ENCODE measurements around the gene MRPS6.

Gene MRPS6

DNA sequence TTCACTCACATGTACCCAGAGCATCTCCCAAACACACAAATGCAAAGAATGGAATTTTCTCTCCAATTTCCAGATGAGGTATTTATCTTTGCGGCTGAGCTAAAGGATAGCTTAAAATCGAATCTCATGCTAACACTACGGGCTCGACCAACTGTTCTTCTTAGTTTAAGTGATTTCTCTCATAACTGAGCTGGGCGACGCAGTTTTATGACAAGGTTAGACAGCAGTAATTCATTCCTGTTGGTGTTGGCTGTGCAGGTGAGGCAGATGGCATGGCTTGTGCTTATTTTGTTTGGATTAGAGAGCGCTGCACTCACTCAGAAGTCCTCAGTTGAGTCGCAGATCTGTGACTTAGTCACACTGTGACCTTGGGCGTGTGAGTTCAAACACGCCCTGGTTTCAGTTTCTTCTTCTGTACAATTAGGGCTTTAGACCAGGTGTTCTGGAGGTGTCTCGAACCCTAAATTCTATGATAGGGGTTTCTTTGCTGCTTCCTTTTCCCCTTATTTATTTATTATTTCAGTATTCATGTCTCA, 41.5 kb upstream of the MRPS6 start:
- TF ChIP-seq, protein P1, sequence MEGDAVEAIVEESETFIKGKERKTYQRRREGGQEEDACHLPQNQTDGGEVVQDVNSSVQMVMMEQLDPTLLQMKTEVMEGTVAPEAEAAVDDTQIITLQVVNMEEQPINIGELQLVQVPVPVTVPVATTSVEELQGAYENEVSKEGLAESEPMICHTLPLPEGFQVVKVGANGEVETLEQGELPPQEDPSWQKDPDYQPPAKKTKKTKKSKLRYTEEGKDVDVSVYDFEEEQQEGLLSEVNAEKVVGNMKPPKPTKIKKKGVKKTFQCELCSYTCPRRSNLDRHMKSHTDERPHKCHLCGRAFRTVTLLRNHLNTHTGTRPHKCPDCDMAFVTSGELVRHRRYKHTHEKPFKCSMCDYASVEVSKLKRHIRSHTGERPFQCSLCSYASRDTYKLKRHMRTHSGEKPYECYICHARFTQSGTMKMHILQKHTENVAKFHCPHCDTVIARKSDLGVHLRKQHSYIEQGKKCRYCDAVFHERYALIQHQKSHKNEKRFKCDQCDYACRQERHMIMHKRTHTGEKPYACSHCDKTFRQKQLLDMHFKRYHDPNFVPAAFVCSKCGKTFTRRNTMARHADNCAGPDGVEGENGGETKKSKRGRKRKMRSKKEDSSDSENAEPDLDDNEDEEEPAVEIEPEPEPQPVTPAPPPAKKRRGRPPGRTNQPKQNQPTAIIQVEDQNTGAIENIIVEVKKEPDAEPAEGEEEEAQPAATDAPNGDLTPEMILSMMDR (IDR thresholded peaks at IDR 0.05; ENCODE audit: unreplicated experiment in 3 of 3), result no peak
- no peak overlapping the region for H3K27ac Mint-ChIP-seq

DNA sequence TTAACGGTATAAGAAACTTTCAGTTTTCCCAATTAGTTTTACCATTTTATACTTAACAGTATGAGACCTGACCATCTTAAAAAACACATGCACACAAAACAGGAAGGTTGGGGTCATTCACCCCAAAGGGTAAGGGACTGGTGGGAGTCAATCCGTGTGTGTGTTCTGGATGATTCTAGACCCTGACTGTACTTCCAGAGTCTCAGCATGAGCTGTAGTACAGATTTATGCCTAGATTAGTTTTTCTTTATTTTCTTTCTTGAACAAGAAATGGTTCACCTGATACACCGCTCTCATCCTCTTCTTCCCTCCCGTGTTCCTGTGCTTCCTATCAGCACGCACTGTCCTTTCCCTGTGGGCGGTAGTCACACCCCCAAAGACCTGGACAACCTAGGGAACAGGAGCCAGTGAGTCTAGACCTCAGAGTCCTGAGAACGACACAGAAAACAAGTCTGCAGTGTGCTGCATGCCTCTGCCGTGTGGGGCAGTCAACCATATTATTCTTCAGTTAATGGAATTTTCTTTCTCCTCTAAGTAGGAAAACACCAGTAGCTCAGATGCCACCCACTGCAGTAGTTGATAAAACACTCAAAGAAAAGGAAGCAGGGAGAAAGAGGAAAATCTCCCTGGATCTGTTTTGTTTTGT, 38.9 kb upstream of the MRPS6 start:
- peaks cover 10% of the 10 kb centered on the region for H3K4me1 Mint-ChIP-seq
- peaks cover 4% of the 10 kb centered on the region for H3K27me3 Mint-ChIP-seq (ENCODE audit: low read depth)
- peak overlapping the region; percentile 64 to 89 (median 76) for H3K27ac Mint-ChIP-seq
- no peak overlapping the region for H3K4me3 Mint-ChIP-seq
- H3K9me3 Mint-ChIP-seq, result peaks cover 2% of the 10 kb centered on the region
- peaks cover 4% of the 10 kb centered on the region for H3K36me3 Mint-ChIP-seq (ENCODE audit: low read depth)
- TF ChIP-seq, protein P1 (IDR thresholded peaks at IDR 0.05; ENCODE audit: unreplicated experiment in 3 of 3), result peak in 2 of 3 experiments; percentile 9 to 15

More for the DNA sequence above, 41.5 kb upstream of the MRPS6 start:
- Mint-ChIP-seq H3K4me1 (peaks cover 10% of the 10 kb centered on the region), H3K36me3 (ENCODE audit: low read depth) (peaks cover 4% of the 10 kb centered on the region), H3K27me3 (ENCODE audit: low read depth) (peaks cover 4% of the 10 kb centered on the region), H3K9me3 (peaks cover 7% of the 10 kb centered on the region), H3K4me3 (no peak overlapping the region)

DNA sequence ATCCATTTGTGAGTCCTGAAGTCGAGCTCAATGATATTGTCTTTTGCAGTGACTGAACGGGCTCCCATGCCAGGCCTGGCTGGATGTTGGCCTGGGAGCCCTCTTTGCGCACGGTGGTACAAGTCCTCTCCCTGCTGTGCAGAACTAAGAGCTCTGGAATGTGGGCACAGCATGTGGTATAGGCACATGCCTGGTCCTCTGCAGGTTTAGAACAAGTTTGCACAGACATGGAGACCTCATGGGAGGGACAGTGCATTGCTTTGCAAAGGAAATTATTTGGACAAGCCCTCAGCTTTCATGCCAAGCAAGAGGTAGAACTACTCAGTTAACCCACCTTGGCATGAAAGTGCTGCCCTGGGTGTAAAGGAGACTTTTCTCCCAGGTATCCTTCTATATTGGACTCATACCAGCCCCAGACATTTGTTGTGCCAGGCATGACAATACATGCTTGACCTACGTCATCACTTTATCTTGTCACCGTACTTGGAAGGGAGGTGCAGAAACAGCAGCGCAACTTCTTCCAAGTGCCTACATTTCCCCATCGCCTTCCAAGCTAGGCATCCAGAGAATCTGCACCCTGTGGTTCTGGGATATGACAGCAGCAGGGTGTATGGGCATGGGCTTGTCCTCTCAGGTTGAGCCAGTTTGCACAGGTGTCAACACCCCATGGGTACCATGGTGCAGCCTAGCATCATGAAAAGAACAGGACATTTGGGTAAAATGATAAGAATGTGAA, 37.6 kb upstream of the MRPS6 start:
- peaks cover 4% of the 10 kb centered on the region for H3K27me3 Mint-ChIP-seq (ENCODE audit: low read depth)
- TF ChIP-seq, protein P1 (IDR thresholded peaks at IDR 0.05; ENCODE audit: unreplicated experiment in 3 of 3), result no peak
- H3K4me1 Mint-ChIP-seq, result peaks cover 6% of the 10 kb centered on the region
- H3K27ac Mint-ChIP-seq, result peak overlapping the region in 1 of 3 experiments; percentile 89
- peaks cover 2% of the 10 kb centered on the region for H3K9me3 Mint-ChIP-seq
- peaks cover 4% of the 10 kb centered on the region for H3K36me3 Mint-ChIP-seq (ENCODE audit: low read depth)
- no peak overlapping the region for H3K4me3 Mint-ChIP-seq

DNA sequence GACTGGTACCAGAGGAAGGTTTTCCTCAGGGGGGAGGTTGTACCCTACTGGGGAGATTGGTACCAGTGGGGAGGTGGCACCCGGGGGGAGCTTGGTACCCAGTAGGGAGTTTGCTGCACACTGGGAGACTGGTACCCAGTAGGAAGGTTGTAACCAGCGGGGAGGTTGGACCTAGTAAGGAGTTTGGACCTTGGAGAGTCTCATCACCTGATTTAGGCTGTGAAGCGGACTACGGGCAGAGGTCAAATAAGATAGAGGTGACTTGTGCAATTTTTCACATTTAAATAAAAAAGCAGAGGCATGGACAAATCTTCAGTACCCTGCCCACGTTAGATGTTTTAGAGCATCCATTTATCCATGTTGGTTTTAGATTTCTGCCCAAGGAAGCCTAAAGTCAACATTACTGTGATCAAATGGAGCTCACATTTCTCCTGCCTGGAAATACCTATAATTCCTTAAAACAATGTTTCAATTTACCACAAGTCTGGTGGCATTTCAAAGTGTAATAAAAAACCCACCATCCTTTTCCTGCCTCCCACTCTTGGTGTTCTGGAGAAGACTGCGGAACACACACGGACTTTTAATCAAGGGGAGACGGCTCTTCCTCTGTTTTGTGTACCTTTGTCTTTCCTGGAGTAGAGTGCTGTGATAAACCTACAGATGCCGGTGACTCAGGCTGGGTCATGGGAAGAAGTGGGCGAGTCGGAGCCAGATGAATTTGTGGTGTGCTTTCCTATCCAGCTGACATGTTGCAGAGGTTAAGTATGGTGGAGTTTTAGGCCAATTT, 36.2 kb upstream of the MRPS6 start:
- no peak overlapping the region for H3K4me3 Mint-ChIP-seq

DNA sequence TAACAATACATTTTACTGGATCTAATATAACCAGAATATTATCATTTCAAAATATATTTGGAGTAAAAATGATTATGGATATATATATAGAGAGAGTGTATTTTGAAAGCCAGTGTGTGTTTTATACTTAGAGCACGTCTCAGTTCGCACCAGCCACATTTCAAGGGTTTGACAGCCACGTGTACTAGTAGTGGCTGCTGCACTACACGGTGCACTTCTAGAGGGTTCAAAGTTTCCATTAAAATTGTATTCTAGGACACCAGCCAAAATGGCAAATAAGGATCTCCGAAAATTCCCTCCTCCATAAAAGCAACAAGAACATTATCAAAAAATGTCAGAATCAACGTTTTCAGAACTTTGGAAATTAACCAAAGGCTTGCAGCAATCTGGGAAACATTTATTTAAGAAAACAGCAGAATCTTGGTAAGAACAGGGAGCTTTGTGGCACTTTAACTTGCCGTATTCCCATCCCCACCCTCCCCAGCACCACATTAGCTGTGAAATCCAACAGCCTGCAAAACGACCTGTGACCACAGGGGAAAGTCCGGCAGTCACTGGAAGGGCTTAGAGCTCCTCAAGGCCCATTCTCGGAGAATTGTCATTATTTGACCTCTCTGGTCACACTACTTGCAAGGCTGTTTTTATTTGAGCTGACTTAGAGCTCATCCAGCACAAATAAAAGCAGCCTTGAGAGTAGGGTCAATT, 33.5 kb upstream of the MRPS6 start:
- Mint-ChIP-seq H3K4me1 (no peaks in the 10 kb centered on the region), H3K4me3 (no peak overlapping the region)

More for the DNA sequence above, 36.2 kb upstream of the MRPS6 start:
- TF ChIP-seq, protein P1 (IDR thresholded peaks at IDR 0.05; ENCODE audit: unreplicated experiment in 3 of 3), result no peak
- peaks cover 4% of the 10 kb centered on the region for H3K36me3 Mint-ChIP-seq (ENCODE audit: low read depth)
- H3K9me3 Mint-ChIP-seq, result no peaks in the 10 kb centered on the region
- no peak overlapping the region for H3K27ac Mint-ChIP-seq
- H3K4me1 Mint-ChIP-seq, result peaks cover 6% of the 10 kb centered on the region
- H3K27me3 Mint-ChIP-seq (ENCODE audit: low read depth), result peaks cover 4% of the 10 kb centered on the region

More for the DNA sequence above, 33.5 kb upstream of the MRPS6 start:
- no peak overlapping the region for H3K27ac Mint-ChIP-seq
- H3K9me3 Mint-ChIP-seq, result no peaks in the 10 kb centered on the region
- peaks cover 4% of the 10 kb centered on the region for H3K27me3 Mint-ChIP-seq (ENCODE audit: low read depth)
- peaks cover 4% of the 10 kb centered on the region for H3K36me3 Mint-ChIP-seq (ENCODE audit: low read depth)
- TF ChIP-seq, protein P1 (IDR thresholded peaks at IDR 0.05; ENCODE audit: unreplicated experiment in 3 of 3), result no peak
